HCT116 (cell line): ENCODE data around the gene INAVA. TPM values are rescaled to one million over a fixed set of nuclear protein-coding genes. Genes with fewer than 3 reads are reported as not detected.

Source experiments
- ATAC-seq: fragments of 200-7000 bp; cut with Tn5 transposase; 2 replicates; pipeline ENCODE4 v1.9.1; 2020; ENCODE audit warnings: mild to moderate bottlenecking, moderate library complexity
- BruUV-seq: library from RNA; stranded (reverse); fragments of 400-500 nt; replicated peaks from 2 replicates; lab custom pipeline; 2021; lab: Mats Ljungman, UMichigan
- CTCF ChIA-PET: fragments of 300-600 bp; sonication (Branson Sonifier 250); formaldehyde crosslinking; loops from one replicate; lab custom pipeline; 2021; ENCODE audit warnings: antibody characterized with exemption; lab: Charles Lee
- POLR2A ChIA-PET: fragments of 300-600, 350-600 bp; sonication (Branson Sonifier 250); formaldehyde crosslinking; loops from one replicate; lab custom pipeline; 2021; ENCODE audit warnings: antibody characterized with exemption; lab: Charles Lee
- RAD21 ChIA-PET, 2 experiments: fragments of 300-600 bp; sonication (Branson Sonifier 250); formaldehyde crosslinking; loops; one replicate each; lab custom pipeline; 2023; ENCODE audit warnings: low total read pairs in 2 of 2; ENCODE audit not compliant: uncharacterized antibody in 2 of 2, unreplicated experiment in 2 of 2, low non-redundant PET in 1 of 2; lab: Charles Lee
- DNase-seq: peaks from one replicate; pipeline ENCODE4 v3.0.0-alpha.2; 2010; ENCODE audit warnings: low read depth, low spot score
- H2AFZ ChIP-seq: fragments of 200-600 bp; shearing (Covaris generic), sonication (generic); 2 replicates; pipeline ENCODE4 v1.6.1; 2017; ENCODE audit warnings: low read depth, mixed run types, mixed read lengths, antibody characterized with exemption, low read length; ENCODE audit not compliant: poor library complexity, severe bottlenecking
- H3K27ac ChIP-seq: 2 replicates; pipeline ENCODE4 v1.5.1; 2012; ENCODE audit warnings: low read depth, low read length
- H3K27me3 ChIP-seq: fragments of 200-600 bp; sonication (generic); 2 replicates; pipeline ENCODE4 v1.6.1; 2016; ENCODE audit warnings: mixed run types, low read length, mixed read lengths; ENCODE audit not compliant: insufficient read depth
- H3K36me3 ChIP-seq, 2 experiments: fragments of 200-500 bp in 1 of 2; fragments of 200-600 bp in 1 of 2; sonication (Bioruptor generic) in 1 of 2; sonication (generic) in 1 of 2; 2 replicates each; pipeline versions ENCODE4 v1.5.1 to v1.6.1; 2014 to 2016; ENCODE audit warnings: low read length in 2 of 2, inconsistent platforms in 1 of 2, mixed read lengths in 1 of 2, mixed run types in 1 of 2; ENCODE audit not compliant: insufficient read depth in 2 of 2, control insufficient read depth in 1 of 2
- H3K4me1 ChIP-seq, 2 experiments: fragments of 200-600 bp in 1 of 2; sonication (generic) in 1 of 2; 2 replicates each; pipeline versions ENCODE4 v1.5.1 to v1.6.1; 2012 to 2017; ENCODE audit warnings: low read length in 2 of 2, inconsistent platforms in 1 of 2, mild to moderate bottlenecking in 1 of 2, mixed read lengths in 1 of 2, mixed run types in 1 of 2, moderate library complexity in 1 of 2; ENCODE audit not compliant: insufficient read depth in 2 of 2, control insufficient read depth in 1 of 2
- H3K4me2 ChIP-seq: fragments of 200-600 bp; sonication (generic); 2 replicates; pipeline ENCODE4 v1.6.1; 2017; ENCODE audit warnings: mixed run types, low read length, mixed read lengths
- H3K4me3 ChIP-seq, 2 experiments: fragments of 200-600 bp in 1 of 2; sonication (generic) in 1 of 2; replicated peaks in 1 of 2; 2 replicates each; pipeline ENCODE4 v1.5.1; 2011 to 2016; ENCODE audit warnings: low read length in 2 of 2, control low read depth in 1 of 2, low read depth in 1 of 2, mild to moderate bottlenecking in 1 of 2, mixed read lengths in 1 of 2, mixed run types in 1 of 2
- H3K79me2 ChIP-seq: fragments of 200-600 bp; sonication (generic); 2 replicates; pipeline ENCODE4 v1.6.1; 2017; ENCODE audit warnings: mild to moderate bottlenecking, mixed run types, low read length, moderate library complexity, mixed read lengths; ENCODE audit not compliant: insufficient read depth
- H3K9ac ChIP-seq: fragments of 200-600 bp; sonication (generic); 2 replicates; pipeline ENCODE4 v1.6.1; 2016; ENCODE audit warnings: low read length, mixed read lengths
- H3K9me2 ChIP-seq: fragments of 200-600 bp; sonication (generic), shearing (Covaris generic); 2 replicates; pipeline ENCODE4 v1.6.1; 2017; ENCODE audit warnings: mixed run types, mild to moderate bottlenecking, moderate library complexity; ENCODE audit not compliant: insufficient read depth
- H3K9me3 ChIP-seq, 2 experiments: fragments of 200-500 bp in 1 of 2; fragments of 200-600 bp in 1 of 2; sonication (Bioruptor generic) in 1 of 2; sonication (generic) in 1 of 2; 2 replicates each; pipeline ENCODE4 v1.6.1; 2014 to 2017; ENCODE audit warnings: low read length in 2 of 2, mixed read lengths in 2 of 2, inconsistent platforms in 1 of 2, low read depth in 1 of 2, mild to moderate bottlenecking in 1 of 2, mixed run types in 1 of 2, moderate library complexity in 1 of 2; ENCODE audit not compliant: control insufficient read depth in 1 of 2, insufficient read depth in 1 of 2
- H4K20me1 ChIP-seq: fragments of 200-600 bp; sonication (generic), shearing (Covaris generic); 2 replicates; pipeline ENCODE4 v1.6.1; 2017; ENCODE audit warnings: mixed run types, mild to moderate bottlenecking, moderate library complexity; ENCODE audit not compliant: insufficient read depth
- CTCF ChIP-seq, 3 experiments: fragments of 200-600 bp in 1 of 3; sonication (generic) in 1 of 3; IDR thresholded peaks in 2 of 3; conservative IDR thresholded peaks in 1 of 3; 2 replicates each; pipeline ENCODE4 v1.5.1; 2012 to 2017; ENCODE audit warnings: low read depth in 2 of 3, low read length in 2 of 3, antibody characterized with exemption in 1 of 3, borderline replicate concordance in 1 of 3, control low read depth in 1 of 3, mild to moderate bottlenecking in 1 of 3, mixed read lengths in 1 of 3, mixed run types in 1 of 3, moderate library complexity in 1 of 3; ENCODE audit not compliant: insufficient read depth in 1 of 3
- EGR1 ChIP-seq: IDR thresholded peaks from 2 replicates; pipeline ENCODE4 v1.6.1; 2012; ENCODE audit warnings: low read depth
- EZH2 ChIP-seq: fragments of 200-600 bp; sonication (generic); IDR thresholded peaks from 2 replicates; pipeline ENCODE4 v1.6.1; 2017; ENCODE audit warnings: antibody characterized with exemption, mixed run types
- FOSL1 ChIP-seq: IDR thresholded peaks from 2 replicates; pipeline ENCODE4 v1.6.1; 2012; ENCODE audit warnings: low read depth
- JUND ChIP-seq: IDR thresholded peaks from 2 replicates; pipeline ENCODE4 v1.6.1; 2012
- POLR2AphosphoS5 ChIP-seq: IDR thresholded peaks from 2 replicates; pipeline ENCODE4 v1.6.1; 2011; ENCODE audit warnings: mild to moderate bottlenecking, low read depth, low read length, moderate library complexity
- RAD21 ChIP-seq: IDR thresholded peaks from 2 replicates; pipeline ENCODE4 v1.6.1; 2012; ENCODE audit warnings: low read depth, mild to moderate bottlenecking
- SRF ChIP-seq: IDR thresholded peaks from 2 replicates; pipeline ENCODE4 v1.6.1; 2012; ENCODE audit warnings: low read depth
- TCF7L2 ChIP-seq: IDR thresholded peaks from 2 replicates; pipeline ENCODE4 v1.7.0; 2011; ENCODE audit warnings: borderline replicate concordance, inconsistent platforms; ENCODE audit not compliant: insufficient read depth, insufficient read length; ENCODE audit errors: extremely low read depth
- YY1 ChIP-seq: IDR thresholded peaks from 2 replicates; pipeline ENCODE4 v1.6.1; 2011; ENCODE audit warnings: low read length, low read depth, moderate library complexity, mild to moderate bottlenecking; ENCODE audit not compliant: insufficient replicate concordance; ENCODE audit errors: extremely low read depth
- ZBTB33 ChIP-seq: IDR thresholded peaks from 2 replicates; pipeline ENCODE4 v1.6.1; 2011; ENCODE audit warnings: mild to moderate bottlenecking, low read length, moderate library complexity; ENCODE audit not compliant: insufficient replicate concordance; ENCODE audit errors: extremely low read depth
- ZNF274 ChIP-seq: fragments of 200-500 bp; sonication (Bioruptor generic); IDR thresholded peaks from 2 replicates; pipeline ENCODE4 v1.6.1; 2014; ENCODE audit warnings: mild to moderate bottlenecking, low read depth, low read length, inconsistent platforms
- intact Hi-C: fragments of 100-400 bp; cut with micrococcal nuclease; formaldehyde crosslinking; loops from 2 replicates; pipeline ENCODE4 v1.10.0; 2022
- total RNA-seq: library from RNA; stranded (reverse); gene quantifications from one replicate; pipeline ENCODE4 v1.2.1, GENCODE V29; 2021; ENCODE audit not compliant: unreplicated experiment
- TF ChIP-seq, protein P1 (sequence below): IDR thresholded peaks from 2 replicates; pipeline ENCODE4 v1.6.1; 2012; ENCODE audit warnings: low read depth

Gene INAVA
- total RNA-seq, 1 experiment from 2014 or later = 18.8 TPM

GRCh38 chr1:200923601-200924000, 28.9 kb downstream of the INAVA start:
- RAD21 ChIA-PET = no interaction called here
- H3K9me3 ChIP-seq = no peaks in the 10 kb centered on the region
- no peak for DNase-seq
- H3K36me3 ChIP-seq = no peaks in the 10 kb centered on the region
- no peak overlapping the region for H3K27ac ChIP-seq
- H4K20me1 ChIP-seq = no peaks in the 10 kb centered on the region
- POLR2A ChIA-PET = no interaction called here
- H3K9me2 ChIP-seq = no peaks in the 10 kb centered on the region
- no peak overlapping the region for H3K4me3 ChIP-seq
- H3K79me2 ChIP-seq = no peaks in the 10 kb centered on the region
- no peak for TF ChIP-seq JUND
- TF ChIP-seq TCF7L2 = no peak
- no peak for TF ChIP-seq FOSL1
- no peak overlapping the region for H3K4me2 ChIP-seq
- CTCF ChIA-PET = no interaction called here
- no peak overlapping the region for H3K9ac ChIP-seq
- no TSS peak for BruUV-seq
- no peak for ATAC-seq
- no peaks in the 10 kb centered on the region for H3K27me3 ChIP-seq
- H3K4me1 ChIP-seq = no peaks in the 10 kb centered on the region
- intact Hi-C loops = no loop called here
- no peak overlapping the region for H2AFZ ChIP-seq

DNA sequence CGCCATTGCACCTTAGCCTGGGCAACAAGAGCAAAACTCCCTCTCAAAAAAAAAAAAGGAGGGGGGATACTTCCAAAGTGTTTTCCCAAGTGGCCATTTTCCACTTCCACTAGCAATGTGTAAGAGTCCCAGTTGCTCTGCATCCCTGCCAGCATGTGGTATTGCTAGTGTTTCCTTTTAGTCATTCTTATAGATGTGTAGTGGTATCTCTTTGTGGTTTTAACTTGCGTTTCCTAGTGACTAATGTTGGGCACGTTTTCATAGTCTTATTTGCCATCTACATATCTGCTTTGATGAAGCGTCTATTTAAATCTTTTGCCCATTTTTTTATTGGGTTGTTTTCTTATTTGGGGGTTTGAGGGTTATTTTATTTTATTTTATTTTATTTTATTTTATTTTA, 31.1 kb downstream of the INAVA start:
- Histone ChIP-seq H3K27me3 (no peaks in the 10 kb centered on the region), H4K20me1 (no peaks in the 10 kb centered on the region), H3K4me1 (no peaks in the 10 kb centered on the region), H2AFZ (no peak overlapping the region), H3K79me2 (no peaks in the 10 kb centered on the region), H3K27ac (no peak overlapping the region), H3K36me3 (no peaks in the 10 kb centered on the region), H3K4me2 (no peak overlapping the region), H3K9ac (no peak overlapping the region), H3K9me3 (no peaks in the 10 kb centered on the region), H3K4me3 (no peak overlapping the region), H3K9me2 (no peaks in the 10 kb centered on the region)
- no peak for ATAC-seq
- POLR2A ChIA-PET = no interaction called here
- RAD21 ChIA-PET = no interaction called here
- CTCF ChIA-PET = no interaction called here
- no peak for DNase-seq
- BruUV-seq = no TSS peak
- intact Hi-C loops = no loop called here
- no peak for TF ChIP-seq ZBTB33
- no peak for TF ChIP-seq RAD21
- TF ChIP-seq SRF = no peak
- TF ChIP-seq TCF7L2 = no peak
- no peak for TF ChIP-seq EZH2
- TF ChIP-seq, protein P1, sequence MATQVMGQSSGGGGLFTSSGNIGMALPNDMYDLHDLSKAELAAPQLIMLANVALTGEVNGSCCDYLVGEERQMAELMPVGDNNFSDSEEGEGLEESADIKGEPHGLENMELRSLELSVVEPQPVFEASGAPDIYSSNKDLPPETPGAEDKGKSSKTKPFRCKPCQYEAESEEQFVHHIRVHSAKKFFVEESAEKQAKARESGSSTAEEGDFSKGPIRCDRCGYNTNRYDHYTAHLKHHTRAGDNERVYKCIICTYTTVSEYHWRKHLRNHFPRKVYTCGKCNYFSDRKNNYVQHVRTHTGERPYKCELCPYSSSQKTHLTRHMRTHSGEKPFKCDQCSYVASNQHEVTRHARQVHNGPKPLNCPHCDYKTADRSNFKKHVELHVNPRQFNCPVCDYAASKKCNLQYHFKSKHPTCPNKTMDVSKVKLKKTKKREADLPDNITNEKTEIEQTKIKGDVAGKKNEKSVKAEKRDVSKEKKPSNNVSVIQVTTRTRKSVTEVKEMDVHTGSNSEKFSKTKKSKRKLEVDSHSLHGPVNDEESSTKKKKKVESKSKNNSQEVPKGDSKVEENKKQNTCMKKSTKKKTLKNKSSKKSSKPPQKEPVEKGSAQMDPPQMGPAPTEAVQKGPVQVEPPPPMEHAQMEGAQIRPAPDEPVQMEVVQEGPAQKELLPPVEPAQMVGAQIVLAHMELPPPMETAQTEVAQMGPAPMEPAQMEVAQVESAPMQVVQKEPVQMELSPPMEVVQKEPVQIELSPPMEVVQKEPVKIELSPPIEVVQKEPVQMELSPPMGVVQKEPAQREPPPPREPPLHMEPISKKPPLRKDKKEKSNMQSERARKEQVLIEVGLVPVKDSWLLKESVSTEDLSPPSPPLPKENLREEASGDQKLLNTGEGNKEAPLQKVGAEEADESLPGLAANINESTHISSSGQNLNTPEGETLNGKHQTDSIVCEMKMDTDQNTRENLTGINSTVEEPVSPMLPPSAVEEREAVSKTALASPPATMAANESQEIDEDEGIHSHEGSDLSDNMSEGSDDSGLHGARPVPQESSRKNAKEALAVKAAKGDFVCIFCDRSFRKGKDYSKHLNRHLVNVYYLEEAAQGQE = no peak
- TF ChIP-seq ZNF274 = no peak
- no peak for TF ChIP-seq CTCF (IDR thresholded peaks at IDR 0.05 in 2 of 3, conservative IDR thresholded peaks at IDR 0.05 in 1 of 3; ENCODE audit: borderline replicate concordance in 1 of 3, insufficient read depth in 1 of 3, low read depth in 2 of 3, low read length in 2 of 3)
- no peak for TF ChIP-seq YY1
- TF ChIP-seq EGR1 = no peak
- no peak for TF ChIP-seq POLR2AphosphoS5
